H1 (cell line): ENCODE results near the gene LCAT. TPM values are rescaled to one million over a fixed set of nuclear protein-coding genes. Genes with fewer than 3 reads are reported as not detected.

Source experiments
- CTCF ChIA-PET: fragments of 300-600 bp; sonication (Branson Sonifier 250); formaldehyde crosslinking; loops from one replicate; lab custom pipeline; 2021; ENCODE audit not compliant: partially characterized antibody; lab: Charles Lee
- POLR2A ChIA-PET: fragments of 300-600 bp; sonication (Branson Sonifier 250); formaldehyde crosslinking; loops from one replicate; lab custom pipeline; 2021; ENCODE audit warnings: inconsistent platforms; ENCODE audit not compliant: partially characterized antibody; lab: Charles Lee
- DNase-seq, 2 experiments: peaks; one replicate each; pipeline versions ENCODE4 v3.0.0 to v3.0.0-alpha.2; 2010 to 2022; ENCODE audit warnings: low spot score in 2 of 2, low read depth in 1 of 2, mixed read lengths in 1 of 2
- FAIRE-seq: peaks from 2 replicates; lab custom pipeline; 2011; peaks lifted over from hg19 to GRCh38; lab: Jason Lieb, UNC
- H2AFZ ChIP-seq: 2 replicates; pipeline ENCODE4 v1.8.1; 2012; ENCODE audit warnings: low read length, inconsistent platforms
- H2AK5ac ChIP-seq: 2 replicates; pipeline ENCODE4 v1.6.1; 2013; ENCODE audit warnings: low read depth, low read length
- H2BK120ac ChIP-seq: replicated peaks from 2 replicates; pipeline ENCODE3; 2013; ENCODE audit warnings: low read depth, low read length, inconsistent platforms
- H2BK12ac ChIP-seq: 2 replicates; pipeline ENCODE4 v1.6.1; 2013; ENCODE audit warnings: low read depth, low read length
- H2BK15ac ChIP-seq: 2 replicates; pipeline ENCODE4 v1.6.1; 2013; ENCODE audit warnings: low read length
- H2BK20ac ChIP-seq: 2 replicates; pipeline ENCODE4 v1.6.1; 2013; ENCODE audit warnings: low read length
- H2BK5ac ChIP-seq: 2 replicates; pipeline ENCODE4 v1.6.1; 2013; ENCODE audit warnings: low read depth, low read length
- H3K14ac ChIP-seq: 2 replicates; pipeline ENCODE4 v1.6.1; 2013; ENCODE audit warnings: inconsistent platforms; ENCODE audit not compliant: insufficient read length
- H3K18ac ChIP-seq: 2 replicates; pipeline ENCODE4 v1.6.1; 2013; ENCODE audit warnings: low read length; ENCODE audit errors: extremely low read depth
- H3K23ac ChIP-seq: 2 replicates; pipeline ENCODE4 v1.6.1; 2013; ENCODE audit warnings: inconsistent platforms; ENCODE audit not compliant: insufficient read length
- H3K23me2 ChIP-seq: 2 replicates; pipeline ENCODE4 v1.6.1; 2013; ENCODE audit warnings: low read depth, low read length
- H3K27ac ChIP-seq: 2 replicates; pipeline ENCODE4 v1.6.1; 2011; ENCODE audit warnings: low read depth, low read length, inconsistent platforms
- H3K27me3 ChIP-seq, 4 experiments: replicated peaks in 1 of 4; 1 replicate in 1 of 4; 2 replicates in 3 of 4; pipeline versions ENCODE4 v1.6.1 to v1.8.1; 2011 to 2013; ENCODE audit warnings: low read length in 3 of 4, mild to moderate bottlenecking in 3 of 4, inconsistent platforms in 2 of 4, mixed read lengths in 2 of 4, moderate library complexity in 1 of 4; ENCODE audit not compliant: control insufficient read depth in 3 of 4, insufficient read depth in 3 of 4; ENCODE audit errors: extremely low read depth in 1 of 4
- H3K36me3 ChIP-seq, 4 experiments: 2 replicates each; pipeline versions ENCODE4 v1.6.1 to v1.8.1; 2011 to 2013; ENCODE audit warnings: mild to moderate bottlenecking in 4 of 4, low read length in 3 of 4, moderate library complexity in 2 of 4, control low read depth in 1 of 4, inconsistent platforms in 1 of 4; ENCODE audit not compliant: insufficient read depth in 4 of 4, control insufficient read depth in 2 of 4
- H3K4ac ChIP-seq: replicated peaks from 2 replicates; pipeline ENCODE3; 2013; ENCODE audit warnings: low read length, low read depth, mixed read lengths, inconsistent platforms; ENCODE audit not compliant: insufficient read length
- H3K4me1 ChIP-seq, 4 experiments: replicated peaks in 1 of 4; 1 replicate in 1 of 4; 2 replicates in 3 of 4; pipeline versions ENCODE4 v1.6.1 to v1.8.1; 2011 to 2013; ENCODE audit warnings: low read length in 3 of 4, inconsistent platforms in 2 of 4, mixed read lengths in 1 of 4; ENCODE audit not compliant: insufficient read depth in 4 of 4, control insufficient read depth in 3 of 4
- H3K4me2 ChIP-seq, 2 experiments: 2 replicates each; pipeline versions ENCODE4 v1.6.1 to v1.8.1; 2011 to 2013; ENCODE audit warnings: low read depth in 2 of 2, low read length in 2 of 2, control low read depth in 1 of 2, inconsistent platforms in 1 of 2, mild to moderate bottlenecking in 1 of 2; ENCODE audit not compliant: insufficient read depth in 1 of 2
- H3K4me3 ChIP-seq, 4 experiments: fragments of 200-600, 300-600 bp in 1 of 4; sonication (generic), shearing (Covaris generic), sonication (Bioruptor Twin) in 1 of 4; 2 replicates each; pipeline versions ENCODE4 v1.5.1 to v1.8.1; 2011 to 2016; ENCODE audit warnings: low read length in 4 of 4, low read depth in 3 of 4, control low read depth in 2 of 4, inconsistent platforms in 2 of 4, mild to moderate bottlenecking in 2 of 4, mixed read lengths in 1 of 4, moderate library complexity in 1 of 4; ENCODE audit not compliant: insufficient read depth in 2 of 4; ENCODE audit errors: extremely low read depth in 1 of 4
- H3K56ac ChIP-seq: replicated peaks from 2 replicates; pipeline ENCODE3; 2013; ENCODE audit warnings: low read depth, mild to moderate bottlenecking, mixed read lengths, low read length, inconsistent platforms; ENCODE audit not compliant: insufficient read length
- H3K79me1 ChIP-seq: 2 replicates; pipeline ENCODE4 v1.6.1; 2013; ENCODE audit warnings: low read depth, low read length, control low read depth
- H3K79me2 ChIP-seq, 2 experiments: 2 replicates each; pipeline versions ENCODE4 v1.6.1 to v1.8.1; 2012 to 2013; ENCODE audit warnings: low read length in 2 of 2, mild to moderate bottlenecking in 2 of 2, inconsistent platforms in 1 of 2; ENCODE audit not compliant: insufficient read depth in 2 of 2, control insufficient read depth in 1 of 2
- H3K9ac ChIP-seq, 4 experiments: replicated peaks in 1 of 4; 1 replicate in 1 of 4; 2 replicates in 3 of 4; pipeline versions ENCODE4 v1.6.1 to v1.8.1; 2011 to 2013; ENCODE audit warnings: low read depth in 3 of 4, low read length in 3 of 4, control low read depth in 2 of 4, mild to moderate bottlenecking in 2 of 4, moderate library complexity in 2 of 4, inconsistent platforms in 1 of 4; ENCODE audit errors: extremely low read depth in 1 of 4
- H3K9me3 ChIP-seq, 2 experiments: 2 replicates each; pipeline versions ENCODE4 v1.6.1 to v1.8.1; 2012 to 2013; ENCODE audit warnings: mild to moderate bottlenecking in 2 of 2, moderate library complexity in 2 of 2, control low read depth in 1 of 2, inconsistent platforms in 1 of 2, low read depth in 1 of 2, low read length in 1 of 2, mixed read lengths in 1 of 2; ENCODE audit not compliant: insufficient read depth in 2 of 2
- H4K20me1 ChIP-seq, 2 experiments: replicated peaks in 1 of 2; 2 replicates each; pipeline versions ENCODE3 to v1.8.1; 2011 to 2013; ENCODE audit warnings: inconsistent platforms in 2 of 2, low read length in 2 of 2, mild to moderate bottlenecking in 1 of 2; ENCODE audit not compliant: insufficient read depth in 2 of 2, control insufficient read depth in 1 of 2
- H4K5ac ChIP-seq: 2 replicates; pipeline ENCODE4 v1.6.1; 2013; ENCODE audit warnings: low read length, low read depth, mixed read lengths, inconsistent platforms; ENCODE audit not compliant: insufficient read length
- H4K8ac ChIP-seq: 2 replicates; pipeline ENCODE4 v1.8.0; 2013; ENCODE audit warnings: mild to moderate bottlenecking, moderate library complexity, low read length, inconsistent platforms; ENCODE audit not compliant: insufficient read depth; ENCODE audit errors: extremely low read depth
- H4K91ac ChIP-seq: replicated peaks from 2 replicates; pipeline ENCODE3; 2013; ENCODE audit warnings: low read length, mixed read lengths, inconsistent platforms; ENCODE audit not compliant: insufficient read length
- EZH2 ChIP-seq: fragments of 200-600 bp; sonication (generic); IDR thresholded peaks from 2 replicates; pipeline ENCODE4 v1.7.1; 2012; ENCODE audit warnings: low read depth, mild to moderate bottlenecking, moderate library complexity, low read length, inconsistent platforms; ENCODE audit not compliant: severe bottlenecking
- FOSL1 ChIP-seq: IDR thresholded peaks from 2 replicates; pipeline ENCODE4 v1.6.1; 2011; ENCODE audit warnings: mild to moderate bottlenecking, low read depth, low read length, moderate library complexity; ENCODE audit not compliant: insufficient read depth
- GABPA ChIP-seq: IDR thresholded peaks from 2 replicates; pipeline ENCODE4 v1.6.1; 2011; ENCODE audit warnings: mild to moderate bottlenecking, low read length, moderate library complexity, borderline replicate concordance; ENCODE audit not compliant: insufficient read depth
- NANOG ChIP-seq: IDR thresholded peaks from 2 replicates; pipeline ENCODE4 v1.6.1; 2011; ENCODE audit warnings: low read length, low read depth, mild to moderate bottlenecking, inconsistent platforms; ENCODE audit not compliant: insufficient read depth, poor library complexity, severe bottlenecking
- SP1 ChIP-seq: IDR thresholded peaks from 2 replicates; pipeline ENCODE4 v1.6.1; 2011; ENCODE audit warnings: low read depth, low read length
- WGBS, 2 experiments: shearing (Covaris generic) in 1 of 2; methylation state at CpG; one replicate each; pipeline versions ENCODE4 v1.1.6 to v1.1.7; 2013 to 2015; ENCODE audit warnings: low lambda C conversion rate in 2 of 2, mixed read lengths in 2 of 2, inconsistent platforms in 1 of 2, low coverage in 1 of 2, missing lambda C conversion rate in 1 of 2; ENCODE audit not compliant: insufficient replicate concordance in 2 of 2, insufficient coverage in 1 of 2, insufficient read length in 1 of 2; ENCODE audit errors: extremely low coverage in 1 of 2, missing lambda C conversion rate in 1 of 2; 5-methylcytosine and 5-hydroxymethylcytosine counted together
- polyA plus RNA-seq, 7 experiments: library from polyadenylated mRNA; depleted of rRNA in 3 of 7; stranded (reverse) in 5 of 7; unstranded in 2 of 7; fragments of >200 nt in 5 of 7; fragments of 200-250 nt in 2 of 7; gene quantifications; 1 replicate in 5 of 7; 2 replicates in 1 of 7; 4 replicates in 1 of 7; pipeline versions ENCODE4 v1.2.1 to v1.2.3, GENCODE V29; 2011 to 2013; ENCODE audit warnings: missing spikeins in 2 of 7, mixed read lengths in 2 of 7
- total RNA-seq: library from RNA; stranded (reverse); fragmentation: NEBNext Ultra II Directional; extraction: Animal tissue kit (Norgen Biotek cat#: 25700); gene quantifications from 2 replicates; pipeline ENCODE4 v1.2.1, GENCODE V29; 2021

LCAT gene
- total and polyA plus RNA-seq, 2 of the 8 experiments (the other 6 are each of a cell fraction or from before 2014, with no cell fraction given), result 9.4 to 19.6 TPM

- Histone ChIP-seq H3K14ac (no peak overlapping the region), H4K5ac (no peak overlapping the region), H3K4me3 (no peak overlapping the region), H3K36me3 (no peaks in the 10 kb centered on the region; a peak in 1 of 8 replicates), H4K8ac (no peak overlapping the region), H3K27ac (no peak overlapping the region), H2AK5ac (no peak overlapping the region), H3K18ac (no peak overlapping the region)
- no peak for DNase-seq
- POLR2A ChIA-PET, result interaction anchor here (1.1 to 1.3 kb wide), 3 partner anchors 10 to 18 kb away, joined by 3 to 4 read pairs (median 4); partner anchors contain the start of genes NRN1L and PSKH1
- no peak for TF ChIP-seq SP1
- TF ChIP-seq GABPA, result no peak
- no peak for TF ChIP-seq EZH2
- no peak for TF ChIP-seq NANOG
- TF ChIP-seq FOSL1, result no peak
- TF ChIP-seq, all 59 proteins: peak for 0
- WGBS, 2 experiments, result 83% methylated on average over 4 of the region's 4 CpGs; no CpG with 5 or more reads in 1 of the 2 experiments
- Histone ChIP-seq H3K4me1 (no peaks in the 10 kb centered on the region), H2AFZ (no peak overlapping the region), H2BK120ac (no peak overlapping the region), H4K20me1 (peaks cover 5% of the 10 kb centered on the region in 2 experiments), H2BK15ac (no peak overlapping the region), H2BK12ac (no peak overlapping the region), H3K27me3 (no peaks in the 10 kb centered on the region), H3K79me1 (peaks cover 7% of the 10 kb centered on the region; the same call in 1 of the 2 replicates), H3K9ac (no peak overlapping the region), H4K91ac (no peak overlapping the region), H3K9me3 (no peaks in the 10 kb centered on the region), H3K56ac (no peak overlapping the region), H2BK5ac (no peak overlapping the region), H2BK20ac (no peak overlapping the region), H3K4me2 (no peak overlapping the region), H3K23me2 (no peaks in the 10 kb centered on the region), H3K23ac (no peak overlapping the region), H3K79me2 (peaks cover 0 to 11% of the 10 kb centered on the region in 2 experiments; a peak in 2 of 4 replicates), H3K4ac (no peak overlapping the region)
- FAIRE-seq, result no peak
- CTCF ChIA-PET, result interaction anchor here (1.2 to 1.5 kb wide), 2 partner anchors 20 to 23 kb away, joined by 3 to 4 read pairs; no protein-coding TSS in a partner anchor
Observed at GRCh38 chr16:67902831-67903230, 41.1 kb downstream of the LCAT start.
